Heart right ventricle (tissue), 16 donors: ENCODE results near the gene SLC1A2. TPM values are rescaled to one million over a fixed set of nuclear protein-coding genes. Genes with fewer than 3 reads are reported as not detected.

ENCODE experiments used
- ATAC-seq, 8 donors: fragments of 200-7000 bp; cut with Tn5 transposase; one replicate each; pipeline ENCODE4 v1.9.1; 2020; ENCODE audit warnings: mild to moderate bottlenecking in 8 of 8, moderate library complexity in 8 of 8, moderate number of reproducible peaks in 1 of 8
- DNase-seq, 2 donors: peaks; one replicate each; pipeline ENCODE4 v3.0.0-alpha.2; 2020
- H3K27ac ChIP-seq, 10 donors: fragments of 200-600 bp; sonication (generic) in 2 of 10; one replicate each; pipeline versions ENCODE4 v1.5.0 to v1.8.0; 2020 to 2022; ENCODE audit warnings: mild to moderate bottlenecking in 3 of 10
- H3K27me3 ChIP-seq, 7 donors: fragments of 200-600 bp; one replicate each; pipeline ENCODE4 v1.8.0; 2021 to 2022; ENCODE audit warnings: mild to moderate bottlenecking in 2 of 7
- H3K36me3 ChIP-seq, 9 donors: fragments of 200-600 bp; sonication (generic) in 1 of 9; one replicate each; pipeline versions ENCODE4 v1.5.0 to v1.8.0; 2020 to 2022; ENCODE audit warnings: mild to moderate bottlenecking in 2 of 9
- H3K4me1 ChIP-seq, 9 donors: fragments of 200-600 bp; sonication (generic) in 1 of 9; one replicate each; pipeline versions ENCODE4 v1.5.0 to v1.8.0; 2020 to 2022; ENCODE audit warnings: mild to moderate bottlenecking in 4 of 9
- H3K4me3 ChIP-seq, 10 donors: fragments of 200-600 bp; sonication (generic) in 2 of 10; one replicate each; pipeline versions ENCODE4 v1.5.0 to v1.8.0; 2020 to 2022; ENCODE audit warnings: mild to moderate bottlenecking in 7 of 10, moderate library complexity in 2 of 10
- H3K9me3 ChIP-seq, 11 donors: fragments of 200-600 bp in 10 of 11; sonication (generic) in 2 of 11; one replicate each; pipeline versions ENCODE4 v1.5.0 to v1.8.0; 2013 to 2022; ENCODE audit warnings: mild to moderate bottlenecking in 2 of 11, control low read depth in 1 of 11, moderate library complexity in 1 of 11
- CTCF ChIP-seq, 9 donors: fragments of 200-600 bp; sonication (generic) in 2 of 9; IDR thresholded peaks; one replicate each; pipeline versions ENCODE4 v1.5.0 to v1.8.0; 2021 to 2022; ENCODE audit warnings: antibody characterized with exemption in 9 of 9, mild to moderate bottlenecking in 5 of 9, moderate library complexity in 1 of 9
- WGBS, 2 donors: extraction: QIAGEN DNeasy Blood & Tissue Kit; methylation state at CpG; one replicate each; pipeline ENCODE4 v1.1.7; 2013; ENCODE audit warnings: inconsistent platforms in 1 of 2; 5-methylcytosine and 5-hydroxymethylcytosine counted together
- intact Hi-C, 10 donors: fragments of 100-400 bp; cut with DNase I; formaldehyde crosslinking; loops; one replicate each; pipeline versions ENCODE4 v1.11.1 to v1.14.2; 2022
- polyA plus RNA-seq, 2 donors: library from polyadenylated mRNA; stranded (reverse); fragments of 200-250 nt; gene quantifications; one replicate each; pipeline ENCODE4 v1.2.3, GENCODE V29; 2013
- total RNA-seq, 10 donors: library from RNA; stranded (reverse); fragmentation: NEBNext Ultra II Directional in 3 of 10; extraction: Animal tissue kit (Norgen Biotek cat#: 25700) in 3 of 10; gene quantifications; one replicate each; pipeline versions ENCODE4 v1.2.1 to v1.2.4, GENCODE V29; 2021 to 2023
- donor health status: Arrhythmogenic right ventricular cardiomyopathy.
- donor health status: ischemic (EF 13 %, LVEDD 7.1; RV severe dilation, severe dysfunction).
- donor health status: healthy with polysubstance abuse.
- donor health status: DM: no; HTN: yes; CAD: no.
- donor health status: DM: no; HTN: no; CAD: no.
- donor health status: ischemic (EF 25% LVEDD 6.9; RV normal size, moderate dysfunction).
- donor health status: ischemic (EF 25% LVEDD 5.7; RV mildly dilated, moderate dysfunction).
- donor health status: healthy.
- donor health status: DM: yes; HTN: yes; CAD: no.
- donor health status: Ischemic cardiomyopathy.
- donor health status: ischemic (EF 35%, LVEDD 5.7; RV mildly dilated, moderate dysfunction).
- donor health status: nonischemic (EF 11% LVEDD 7.7; RV severe dilation, severe dysfunction).
- donor health status: DM: yes; HTN: yes; CAD: no.
- donor health status: PGD.
- donor health status: ischemic (EF 29% LVEDD 5.4; RV normal size, mild dysfunction).
- donor health status: nonischemic (EF 23%, LVEDD 6.1; RV moderate dilation, normal function).

The SLC1A2 gene
- total and polyA plus RNA-seq, 12 donors = 0.29 to 25.8 (median 3.4) TPM

- H3K27me3 ChIP-seq = no peaks in the 10 kb centered on the region
- WGBS, 2 donors = 85 to 92% methylated on average over 3 of the region's 3 CpGs
- no peak overlapping the region for H3K27ac ChIP-seq
- intact Hi-C loops = no loop called here
- DNase-seq (no peak), ATAC-seq (no peak)
- H3K4me1 ChIP-seq = peaks cover 0 to 56% (median 24%) of the 10 kb centered on the region in 9 donors
- H3K9me3 ChIP-seq = no peaks in the 10 kb centered on the region
- no peak overlapping the region for H3K4me3 ChIP-seq
- H3K36me3 ChIP-seq = no peaks in the 10 kb centered on the region
- no peak for TF ChIP-seq CTCF (IDR thresholded peaks at IDR 0.05)
These were observed 94.4 kb downstream of the SLC1A2 start for GRCh38 chr11:35324981-35325380.

GRCh38 chr11:35324183-35324886 is 95.0 kb downstream of the SLC1A2 start:
- Histone ChIP-seq H3K4me1 (peaks cover 0 to 54% (median 24%) of the 10 kb centered on the region in 9 donors), H3K9me3 (no peaks in the 10 kb centered on the region), H3K36me3 (no peaks in the 10 kb centered on the region), H3K4me3 (no peak overlapping the region), H3K27ac (no peak overlapping the region), H3K27me3 (no peaks in the 10 kb centered on the region)
- intact Hi-C loops = no loop called here
- DNase-seq (no peak), ATAC-seq (no peak)
- TF ChIP-seq CTCF (IDR thresholded peaks at IDR 0.05) = no peak

- peaks cover 0 to 54% (median 33%) of the 10 kb centered on the region in 9 donors for H3K4me1 ChIP-seq
- DNase-seq = no peak
- peak in 1 of 8 donors; percentile 33 for ATAC-seq
- 84 to 87% methylated on average over 9 of the region's 9 CpGs for WGBS, 2 donors
- peak overlapping the region in 1 of 10 donors; percentile 42 for H3K27ac ChIP-seq
- no peak for TF ChIP-seq CTCF (IDR thresholded peaks at IDR 0.05)
- no peaks in the 10 kb centered on the region for H3K36me3 ChIP-seq
- H3K27me3 ChIP-seq = no peaks in the 10 kb centered on the region
- no peaks in the 10 kb centered on the region for H3K9me3 ChIP-seq
- no peak overlapping the region for H3K4me3 ChIP-seq
- intact Hi-C loops = no loop called here
These were observed 96.1 kb downstream of the SLC1A2 start for GRCh38 chr11:35323076-35323868.

GRCh38 chr11:35322318-35322979 is 96.9 kb downstream of the SLC1A2 start:
- Histone ChIP-seq H3K27ac (peak overlapping the region in 5 of 10 donors; percentile 5 to 50 (median 42)), H3K27me3 (no peaks in the 10 kb centered on the region), H3K4me3 (no peak overlapping the region), H3K9me3 (no peaks in the 10 kb centered on the region), H3K36me3 (no peaks in the 10 kb centered on the region), H3K4me1 (peaks cover 0 to 57% (median 33%) of the 10 kb centered on the region in 9 donors)
- ATAC-seq (peak in 6 of 8 donors; percentile 6 to 29 (median 18)), DNase-seq (no peak)
- no peak for TF ChIP-seq CTCF (IDR thresholded peaks at IDR 0.05)
- WGBS, 2 donors = 70 to 74% methylated on average over 3 of the region's 3 CpGs
- intact Hi-C loops = no loop called here
